ENCODE data around the gene LMO7. TPM values are rescaled to one million over a fixed set of nuclear protein-coding genes. Genes with fewer than 3 reads are reported as not detected.

Gene LMO7
- total and polyA plus RNA-seq, 2 of the 13 experiments (the other 11 are each of a cell fraction or from before 2014, with no cell fraction given), result 34.0 to 121 TPM

GRCh38 chr13:75830842-75831241, 194.7 kb downstream of the LMO7 start:
- Histone ChIP-seq H3K27me3 (ENCODE audit: control insufficient read depth in 1 of 2, insufficient read depth in 2 of 2, low read length in 2 of 2) (no peaks in the 10 kb centered on the region), H3K79me2 (ENCODE audit: insufficient read depth, low read length) (no peaks in the 10 kb centered on the region), H3K27ac (ENCODE audit: extremely low read length, insufficient read depth, low read length) (no peak overlapping the region), H3K9ac (ENCODE audit: insufficient read depth, low read depth, low read length) (no peak overlapping the region), H3K36me3 (replicated peaks in 1 of 2; ENCODE audit: control insufficient read depth in 1 of 2, insufficient read depth in 2 of 2, low read length in 2 of 2) (peaks cover 21 to 76% of the 10 kb centered on the region in 2 experiments), H3K4me3 (replicated peaks in 1 of 3; ENCODE audit: insufficient read depth in 1 of 3, low read depth in 2 of 3, low read length in 3 of 3) (no peak overlapping the region), H3K4me1 (ENCODE audit: insufficient read depth, low read length) (no peaks in the 10 kb centered on the region), H3K9me3 (ENCODE audit: low read length) (no peaks in the 10 kb centered on the region), H3K4me2 (ENCODE audit: low read depth, low read length) (no peak overlapping the region), H2AFZ (ENCODE audit: low read length) (no peak overlapping the region), H4K20me1 (ENCODE audit: insufficient read depth, low read length) (no peaks in the 10 kb centered on the region)
- in situ Hi-C loops (cut with HindIII; ENCODE audit: extremely low pct_ligation_motif_present, low pct_unique_long_range_greater_than_20kb), result no loop called here
- ChIA-PET POLR2A (no interaction called here), CTCF (ENCODE audit: low intra/inter-chr PET ratio, low total read pairs) (no interaction called here)
- no peak for TF ChIP-seq JUNB (CRISPR knock-in tag; IDR thresholded peaks at IDR 0.05; ENCODE audit: borderline replicate concordance)
- TF ChIP-seq, protein P1, sequence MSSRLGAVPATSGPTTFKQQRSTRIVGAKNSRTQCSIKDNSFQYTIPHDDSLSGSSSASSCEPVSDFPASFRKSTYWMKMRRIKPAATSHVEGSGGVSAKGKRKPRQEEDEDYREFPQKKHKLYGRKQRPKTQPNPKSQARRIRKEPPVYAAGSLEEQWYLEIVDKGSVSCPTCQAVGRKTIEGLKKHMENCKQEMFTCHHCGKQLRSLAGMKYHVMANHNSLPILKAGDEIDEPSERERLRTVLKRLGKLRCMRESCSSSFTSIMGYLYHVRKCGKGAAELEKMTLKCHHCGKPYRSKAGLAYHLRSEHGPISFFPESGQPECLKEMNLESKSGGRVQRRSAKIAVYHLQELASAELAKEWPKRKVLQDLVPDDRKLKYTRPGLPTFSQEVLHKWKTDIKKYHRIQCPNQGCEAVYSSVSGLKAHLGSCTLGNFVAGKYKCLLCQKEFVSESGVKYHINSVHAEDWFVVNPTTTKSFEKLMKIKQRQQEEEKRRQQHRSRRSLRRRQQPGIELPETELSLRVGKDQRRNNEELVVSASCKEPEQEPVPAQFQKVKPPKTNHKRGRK (CRISPR knock-in tag; IDR thresholded peaks at IDR 0.05), result no peak
- TF ChIP-seq, protein P2, sequence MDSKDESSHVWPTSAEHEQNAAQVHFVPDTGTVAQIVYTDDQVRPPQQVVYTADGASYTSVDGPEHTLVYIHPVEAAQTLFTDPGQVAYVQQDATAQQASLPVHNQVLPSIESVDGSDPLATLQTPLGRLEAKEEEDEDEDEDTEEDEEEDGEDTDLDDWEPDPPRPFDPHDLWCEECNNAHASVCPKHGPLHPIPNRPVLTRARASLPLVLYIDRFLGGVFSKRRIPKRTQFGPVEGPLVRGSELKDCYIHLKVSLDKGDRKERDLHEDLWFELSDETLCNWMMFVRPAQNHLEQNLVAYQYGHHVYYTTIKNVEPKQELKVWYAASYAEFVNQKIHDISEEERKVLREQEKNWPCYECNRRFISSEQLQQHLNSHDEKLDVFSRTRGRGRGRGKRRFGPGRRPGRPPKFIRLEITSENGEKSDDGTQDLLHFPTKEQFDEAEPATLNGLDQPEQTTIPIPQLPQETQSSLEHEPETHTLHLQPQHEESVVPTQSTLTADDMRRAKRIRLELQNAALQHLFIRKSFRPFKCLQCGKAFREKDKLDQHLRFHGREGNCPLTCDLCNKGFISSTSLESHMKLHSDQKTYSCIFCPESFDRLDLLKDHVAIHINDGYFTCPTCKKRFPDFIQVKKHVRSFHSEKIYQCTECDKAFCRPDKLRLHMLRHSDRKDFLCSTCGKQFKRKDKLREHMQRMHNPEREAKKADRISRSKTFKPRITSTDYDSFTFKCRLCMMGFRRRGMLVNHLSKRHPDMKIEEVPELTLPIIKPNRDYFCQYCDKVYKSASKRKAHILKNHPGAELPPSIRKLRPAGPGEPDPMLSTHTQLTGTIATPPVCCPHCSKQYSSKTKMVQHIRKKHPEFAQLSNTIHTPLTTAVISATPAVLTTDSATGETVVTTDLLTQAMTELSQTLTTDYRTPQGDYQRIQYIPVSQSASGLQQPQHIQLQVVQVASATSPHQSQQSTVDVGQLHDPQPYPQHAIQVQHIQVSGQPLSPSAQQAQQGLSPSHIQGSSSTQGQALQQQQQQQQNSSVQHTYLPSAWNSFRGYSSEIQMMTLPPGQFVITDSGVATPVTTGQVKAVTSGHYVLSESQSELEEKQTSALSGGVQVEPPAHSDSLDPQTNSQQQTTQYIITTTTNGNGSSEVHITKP (CRISPR knock-in tag; IDR thresholded peaks at IDR 0.05; ENCODE audit: low read depth), result no peak
- TF ChIP-seq MTERF4 (CRISPR knock-in tag; IDR thresholded peaks at IDR 0.05), result no peak
- TF ChIP-seq, protein P3, sequence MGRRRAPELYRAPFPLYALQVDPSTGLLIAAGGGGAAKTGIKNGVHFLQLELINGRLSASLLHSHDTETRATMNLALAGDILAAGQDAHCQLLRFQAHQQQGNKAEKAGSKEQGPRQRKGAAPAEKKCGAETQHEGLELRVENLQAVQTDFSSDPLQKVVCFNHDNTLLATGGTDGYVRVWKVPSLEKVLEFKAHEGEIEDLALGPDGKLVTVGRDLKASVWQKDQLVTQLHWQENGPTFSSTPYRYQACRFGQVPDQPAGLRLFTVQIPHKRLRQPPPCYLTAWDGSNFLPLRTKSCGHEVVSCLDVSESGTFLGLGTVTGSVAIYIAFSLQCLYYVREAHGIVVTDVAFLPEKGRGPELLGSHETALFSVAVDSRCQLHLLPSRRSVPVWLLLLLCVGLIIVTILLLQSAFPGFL (CRISPR knock-in tag; IDR thresholded peaks at IDR 0.05), result no peak
- no peak for TF ChIP-seq TARDBP (CRISPR knock-in tag; IDR thresholded peaks at IDR 0.05)
- no peak for TF ChIP-seq CREM (IDR thresholded peaks at IDR 0.05)
- no peak for TF ChIP-seq CREM (CRISPR knock-in tag; IDR thresholded peaks at IDR 0.05)
- FAIRE-seq (no peak), ATAC-seq (no peak), DNase-seq (ENCODE audit: low spot score) (no peak)
- BruUV-seq (replicated peaks), result no TSS peak
- WGBS (ENCODE audit: low lambda C conversion rate), result 92% methylated on average over 1 of the region's 1 CpG
- intact Hi-C loops (cut with micrococcal nuclease; ENCODE audit: unreplicated experiment), result no loop called here

Measured in HepG2 (cell line).